ENCODE results near the gene CTNNBIP1. TPM values are rescaled to one million over a fixed set of nuclear protein-coding genes. Genes with fewer than 3 reads are reported as not detected.

Gene CTNNBIP1
- total and polyA plus RNA-seq, 2 donors (not counting 1 experiment from before 2014, with no cell fraction given), result 6.9 to 8.7 TPM

GRCh38 chr1:9884805-9885204 lies 25.3 kb downstream of the CTNNBIP1 start:
- DNase-seq (no peak), ATAC-seq (ENCODE audit: low read depth) (no peak)
- no peak overlapping the region for H2AFZ ChIP-seq (ENCODE audit: insufficient read depth, low read depth, low read length, poor library complexity, severe bottlenecking)
- H3K4me2 ChIP-seq (replicated peaks; ENCODE audit: low read depth, low read length, poor library complexity, severe bottlenecking), result no peak overlapping the region
- peaks cover 6% of the 10 kb centered on the region for H3K79me2 ChIP-seq (ENCODE audit: control insufficient read depth, insufficient read depth, low read length)
- peaks cover 8% of the 10 kb centered on the region in 2 donors for H3K4me1 ChIP-seq (ENCODE audit: control insufficient read depth in 2 of 2, insufficient read depth in 2 of 2, low read length in 2 of 2)
- no peak for TF ChIP-seq EZH2 (IDR thresholded peaks at IDR 0.05; ENCODE audit: borderline replicate concordance, insufficient read depth, low read depth, low read length, poor library complexity, severe bottlenecking)
- no peak for TF ChIP-seq CTCF (IDR thresholded peaks at IDR 0.05)
- ChIA-PET CTCF (no interaction called here), POLR2A (no interaction called here)
- intact Hi-C loops (cut with micrococcal nuclease), result no loop called here
- H3K4me1 Mint-ChIP-seq, result peaks cover 11% of the 10 kb centered on the region
- no peaks in the 10 kb centered on the region for H3K9me3 ChIP-seq (ENCODE audit: control extremely low read depth in 1 of 3, control insufficient read depth in 2 of 3, insufficient read depth in 1 of 3, low read length in 2 of 3)
- no peaks in the 10 kb centered on the region for H3K9me3 Mint-ChIP-seq (ENCODE audit: insufficient read depth)
- H3K27ac Mint-ChIP-seq, result no peak overlapping the region
- no peaks in the 10 kb centered on the region for H3K27me3 Mint-ChIP-seq
- no peak overlapping the region for H3K9ac ChIP-seq (ENCODE audit: low read length)
- H3K36me3 ChIP-seq (replicated peaks in 1 of 2; ENCODE audit: control extremely low read depth in 1 of 2, control insufficient read depth in 1 of 2, extremely low read depth in 1 of 2, insufficient read depth in 2 of 2, low read length in 1 of 2), result no peaks in the 10 kb centered on the region
- H3K27ac ChIP-seq (ENCODE audit: low read length in 2 of 2), result no peak overlapping the region
- no peak overlapping the region for H3K4me3 Mint-ChIP-seq
- 93% methylated on average over 8 of the region's 8 CpGs for WGBS (ENCODE audit: insufficient coverage)
- H3K4me3 ChIP-seq (ENCODE audit: control extremely low read depth in 1 of 5, extremely low read depth in 1 of 5, insufficient read depth in 1 of 5, low read depth in 2 of 5, low read length in 4 of 5), result no peak overlapping the region
- H4K20me1 ChIP-seq (ENCODE audit: control insufficient read depth, insufficient read depth, low read length, poor library complexity, severe bottlenecking), result peaks cover 6% of the 10 kb centered on the region
- no peaks in the 10 kb centered on the region for H3K27me3 ChIP-seq (replicated peaks in 1 of 4; ENCODE audit: control extremely low read depth in 1 of 4, control insufficient read depth in 3 of 4, insufficient read depth in 4 of 4, low read length in 3 of 4)

GRCh38 chr1:9883585-9884449 lies 26.3 kb downstream of the CTNNBIP1 start:
- Histone ChIP-seq H3K9ac (ENCODE audit: low read length) (no peak overlapping the region), H3K4me3 (ENCODE audit: control extremely low read depth in 1 of 5, extremely low read depth in 1 of 5, insufficient read depth in 1 of 5, low read depth in 2 of 5, low read length in 4 of 5) (no peak overlapping the region), H3K9me3 (ENCODE audit: control extremely low read depth in 1 of 3, control insufficient read depth in 2 of 3, insufficient read depth in 1 of 3, low read length in 2 of 3) (no peaks in the 10 kb centered on the region), H2AFZ (ENCODE audit: insufficient read depth, low read depth, low read length, poor library complexity, severe bottlenecking) (no peak overlapping the region), H4K20me1 (ENCODE audit: control insufficient read depth, insufficient read depth, low read length, poor library complexity, severe bottlenecking) (peaks cover 6% of the 10 kb centered on the region), H3K27me3 (replicated peaks in 1 of 4; ENCODE audit: control extremely low read depth in 1 of 4, control insufficient read depth in 3 of 4, insufficient read depth in 4 of 4, low read length in 3 of 4) (no peaks in the 10 kb centered on the region), H3K27ac (ENCODE audit: low read length in 2 of 2) (no peak overlapping the region), H3K79me2 (ENCODE audit: control insufficient read depth, insufficient read depth, low read length) (peaks cover 6% of the 10 kb centered on the region), H3K4me2 (replicated peaks; ENCODE audit: low read depth, low read length, poor library complexity, severe bottlenecking) (no peak overlapping the region), H3K4me1 (ENCODE audit: control insufficient read depth in 2 of 2, insufficient read depth in 2 of 2, low read length in 2 of 2) (no peaks in the 10 kb centered on the region), H3K36me3 (replicated peaks in 1 of 2; ENCODE audit: control extremely low read depth in 1 of 2, control insufficient read depth in 1 of 2, extremely low read depth in 1 of 2, insufficient read depth in 2 of 2, low read length in 1 of 2) (no peaks in the 10 kb centered on the region)
- no peaks in the 10 kb centered on the region for H3K27me3 Mint-ChIP-seq
- intact Hi-C loops (cut with micrococcal nuclease), result no loop called here
- no peak for DNase-seq
- H3K4me3 Mint-ChIP-seq, result no peak overlapping the region
- H3K4me1 Mint-ChIP-seq, result peaks cover 2% of the 10 kb centered on the region
- ChIA-PET CTCF (interaction anchor here (1.4 kb wide), 1 partner anchor 268 kb away, joined by 4 read pairs; no protein-coding TSS in a partner anchor), POLR2A (no interaction called here)
- no peaks in the 10 kb centered on the region for H3K9me3 Mint-ChIP-seq (ENCODE audit: insufficient read depth)
- TF ChIP-seq EZH2 (IDR thresholded peaks at IDR 0.05; ENCODE audit: borderline replicate concordance, insufficient read depth, low read depth, low read length, poor library complexity, severe bottlenecking), result no peak
- TF ChIP-seq CTCF (IDR thresholded peaks at IDR 0.05), result no peak
- ATAC-seq (ENCODE audit: low read depth), result no peak
- 88% methylated on average over 10 of the region's 11 CpGs for WGBS (ENCODE audit: insufficient coverage)
- no peak overlapping the region for H3K27ac Mint-ChIP-seq
